ENCODE results near the gene ZNF282.
"Not testable (repeated sequence)": the region's sequence is repeated elsewhere in the genome, so short reads cannot be mapped to it uniquely, and the experiment has no call there.

Gene ZNF282

GRCh38 chr7:149266451-149266850 is 71.1 kb downstream of the ZNF282 start:
- Mint-ChIP-seq H3K36me3 (ENCODE audit: low read depth) (peaks cover 36% of the 10 kb centered on the region), H3K27me3 (ENCODE audit: low read depth) (no peaks in the 10 kb centered on the region), H3K27ac (no peak overlapping the region), H3K4me1 (ENCODE audit: low read depth) (peaks cover 10% of the 10 kb centered on the region), H3K4me3 (no peak overlapping the region), H3K9me3 (no peaks in the 10 kb centered on the region)
- DNase-seq (ENCODE audit: low spot score): no peak

- no peak overlapping the region for H3K27ac Mint-ChIP-seq
- H3K36me3 Mint-ChIP-seq (ENCODE audit: low read depth): peaks cover 36% of the 10 kb centered on the region
- peaks cover 11% of the 10 kb centered on the region for H3K4me1 Mint-ChIP-seq (ENCODE audit: low read depth)
- H3K4me3 Mint-ChIP-seq: no peak overlapping the region
- no peak for DNase-seq (ENCODE audit: low spot score)
- no peaks in the 10 kb centered on the region for H3K27me3 Mint-ChIP-seq (ENCODE audit: low read depth)
- no peaks in the 10 kb centered on the region for H3K9me3 Mint-ChIP-seq
Observed at GRCh38 chr7:149267733-149268132, 72.4 kb downstream of the ZNF282 start.

GRCh38 chr7:149274424-149274823 is 79.1 kb downstream of the ZNF282 start:
- peak overlapping the region; percentile 74 for H3K27ac Mint-ChIP-seq

More at GRCh38 chr7:149274424-149274823, 79.1 kb downstream of the ZNF282 start:
- not testable (repeated sequence) for H3K4me3 Mint-ChIP-seq; H3K9me3 Mint-ChIP-seq; DNase-seq (ENCODE audit: low spot score); H3K4me1 Mint-ChIP-seq (ENCODE audit: low read depth); H3K27me3 Mint-ChIP-seq (ENCODE audit: low read depth)
- peaks cover 44% of the 10 kb centered on the region for H3K36me3 Mint-ChIP-seq (ENCODE audit: low read depth)
